COR-L47 (cell line): ENCODE measurements around the gene REV3L.
"Not testable (repeated sequence)": the region's sequence is repeated elsewhere in the genome, so short reads cannot be mapped to it uniquely, and the experiment has no call there.

Experiments
- DNase-seq: peaks from one replicate; lab custom pipeline; 2025; lab: John Stamatoyannopoulos, UW

The REV3L gene

DNA sequence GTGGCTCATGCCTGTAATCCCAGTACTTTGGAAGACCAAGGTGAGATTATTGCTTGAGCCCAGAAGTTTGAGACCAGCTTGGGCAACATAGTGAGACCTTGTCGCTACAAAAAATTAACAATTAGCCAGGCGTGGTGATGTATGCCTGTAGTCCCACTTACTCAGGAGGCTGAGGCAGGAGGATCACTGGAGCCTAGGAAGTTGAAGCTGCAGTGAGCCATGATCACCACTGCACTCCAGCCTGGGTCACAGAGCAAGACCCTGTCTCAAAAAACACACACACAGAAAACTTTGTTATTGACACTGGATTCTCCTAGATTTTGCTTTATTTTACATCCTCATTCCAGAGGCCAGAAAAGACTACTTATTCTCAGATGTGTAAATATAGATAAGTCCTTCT lies 9.5 kb upstream of the REV3L start:
- no peak for DNase-seq

GRCh38 chr6:111490067-111490466 lies 7.0 kb upstream of the REV3L start:
- DNase-seq, result no peak

DNA sequence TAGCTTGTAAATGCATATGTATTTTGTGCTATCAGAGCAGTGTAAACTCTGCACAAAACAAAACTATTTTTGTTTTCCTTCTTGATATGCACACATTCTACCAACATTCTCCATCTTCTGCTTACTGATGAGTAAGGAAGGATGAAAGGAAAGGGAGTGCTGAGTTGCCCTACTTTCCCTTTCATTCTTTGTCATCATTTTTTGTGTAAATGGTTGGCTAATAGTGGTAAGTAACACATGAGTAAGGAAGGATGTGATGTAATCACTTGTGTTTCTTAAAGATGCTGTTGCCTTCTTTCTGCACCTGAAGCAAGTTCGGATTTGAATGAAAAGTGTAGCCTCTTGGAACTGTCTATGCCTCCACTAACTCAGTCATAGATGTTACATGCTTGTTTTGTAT lies 4.6 kb upstream of the REV3L start:
- no peak for DNase-seq

GRCh38 chr6:111486921-111487320 lies 3.9 kb upstream of the REV3L start:
- no peak for DNase-seq

DNA sequence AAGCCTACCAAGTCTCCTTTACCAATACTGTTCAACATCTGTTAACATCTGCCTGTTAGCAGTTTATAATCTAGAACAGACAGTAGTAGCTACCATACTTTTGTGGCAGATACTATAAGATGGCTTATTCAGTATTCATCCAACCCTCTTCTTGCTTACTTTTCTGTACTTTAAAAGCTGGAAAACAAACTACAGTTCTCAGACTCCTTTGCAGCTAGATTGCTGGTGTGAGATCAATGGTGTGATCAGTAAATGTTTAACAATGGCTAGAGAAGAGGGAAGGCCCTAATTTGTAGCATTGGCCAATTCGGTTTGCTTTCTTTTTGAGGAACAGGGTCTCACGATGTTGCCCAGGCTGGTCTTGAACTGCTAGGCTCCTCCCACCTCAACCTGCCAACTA lies 3.5 kb upstream of the REV3L start:
- no peak for DNase-seq

DNA sequence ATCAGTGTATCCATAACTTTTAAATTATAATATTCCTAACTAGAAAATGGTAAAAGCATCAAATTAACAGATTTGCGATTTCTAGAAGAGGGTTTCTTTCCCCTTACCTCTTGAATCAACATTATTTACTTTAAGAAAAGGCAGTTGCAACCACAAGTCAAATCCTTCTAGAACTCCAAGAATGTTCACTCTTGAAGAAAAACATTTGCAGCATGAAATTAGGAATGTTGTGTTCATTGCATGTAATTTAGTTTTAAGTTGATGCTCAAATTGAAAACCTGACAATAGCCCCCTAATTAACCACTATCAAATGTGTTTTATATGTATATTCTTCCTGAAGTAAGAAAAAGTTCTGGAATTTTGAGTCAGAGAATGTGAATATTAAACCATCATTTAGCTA lies 2.3 kb upstream of the REV3L start:
- no peak for DNase-seq

DNA sequence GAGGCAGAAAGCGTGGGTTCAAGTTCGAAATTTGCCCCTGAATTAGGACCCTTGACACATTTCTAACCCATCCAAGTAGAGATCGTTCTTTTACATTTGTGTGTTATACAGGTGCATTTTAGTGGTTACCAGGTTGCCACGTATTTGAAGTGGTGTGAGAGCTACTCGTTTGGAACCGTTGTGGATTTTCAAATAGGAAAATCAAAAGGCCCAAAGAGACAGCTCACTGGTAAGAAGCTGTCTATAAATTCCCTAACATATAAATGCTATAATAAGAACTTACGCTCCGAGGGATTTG lies 1.6 kb upstream of the REV3L start:
- no peak for DNase-seq

GRCh38 chr6:111483736-111484632 lies 966 bp upstream of the REV3L start:
- DNase-seq, result peak; percentile 78

DNA sequence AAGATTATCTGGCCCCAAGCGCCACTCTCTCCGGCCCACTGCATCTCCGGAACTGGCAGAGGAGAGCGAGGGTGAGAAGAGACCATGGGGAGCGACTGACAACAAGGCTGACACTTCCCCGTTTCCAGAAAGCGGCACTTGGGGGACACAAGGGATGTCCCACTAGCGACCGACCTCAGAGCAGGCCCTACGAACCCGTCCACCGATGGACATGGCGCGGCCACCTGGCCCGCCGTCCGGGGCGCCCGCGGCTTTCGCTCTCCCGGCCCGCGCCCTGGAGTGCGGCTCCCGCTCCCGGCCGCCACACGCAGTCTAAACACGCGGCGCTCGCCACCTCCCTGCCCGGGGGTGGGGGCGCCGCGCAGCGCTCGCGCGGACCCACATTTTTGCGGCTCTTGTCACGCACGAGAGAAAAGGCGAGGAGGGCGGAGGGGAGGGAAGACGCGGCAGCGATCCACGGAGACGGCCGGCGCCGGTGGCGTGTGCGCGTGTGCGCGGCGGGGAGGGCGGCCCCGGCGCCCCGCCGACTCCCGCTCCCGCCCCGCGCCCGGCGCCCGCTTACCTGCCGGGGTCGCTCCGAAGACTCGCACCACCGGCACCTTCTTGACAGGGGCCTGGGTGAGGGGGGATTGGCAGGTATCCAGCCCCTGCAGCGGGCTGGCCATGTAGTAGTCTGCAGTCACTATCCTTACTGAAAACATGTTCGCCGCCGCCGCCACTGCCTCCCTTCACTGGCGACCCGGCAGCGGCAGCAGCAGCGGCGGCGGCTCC lies 645 bp downstream of the REV3L start:
- DNase-seq, result peak; percentile 40

GRCh38 chr6:111481836-111482187 lies 1.2 kb downstream of the REV3L start:
- no peak for DNase-seq

DNA sequence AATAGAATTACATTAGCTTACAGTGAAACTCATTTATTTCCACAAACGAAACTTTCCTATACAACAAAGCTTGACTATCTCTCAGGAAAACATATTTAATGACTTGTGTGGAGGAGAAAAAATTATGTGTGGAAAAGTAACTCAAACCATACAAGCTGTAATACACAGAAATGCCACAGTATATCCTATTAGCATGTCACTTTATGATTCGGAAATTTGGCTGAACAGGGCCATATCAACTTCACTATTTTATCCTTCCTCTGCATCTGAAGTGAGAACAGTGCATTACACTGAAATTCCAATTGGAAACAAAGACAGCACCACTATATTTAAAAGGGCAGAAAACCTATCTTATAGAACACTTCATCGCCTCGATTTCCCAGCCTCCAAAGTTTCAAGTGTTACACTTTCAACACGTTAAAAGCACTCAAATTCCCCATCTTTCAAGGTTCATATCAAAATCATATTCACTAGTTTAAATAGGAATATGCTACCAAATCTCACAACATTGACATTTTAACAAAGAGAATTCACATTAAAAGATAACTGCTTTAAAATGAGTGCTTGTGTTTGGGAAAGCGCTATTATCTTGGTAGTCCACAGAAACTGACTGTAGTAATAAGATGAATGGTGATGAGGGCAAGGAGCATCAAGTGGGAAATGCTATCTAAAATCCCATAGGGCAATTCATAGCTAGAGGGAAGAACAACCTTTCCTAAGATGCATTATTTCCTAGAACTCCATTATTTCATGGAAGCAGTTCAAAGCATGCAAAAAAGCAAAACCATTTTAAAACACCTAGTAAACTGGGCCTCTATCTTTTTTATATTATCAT lies 1.8 kb downstream of the REV3L start:
- no peak for DNase-seq

GRCh38 chr6:111478749-111479148 lies 4.3 kb downstream of the REV3L start:
- DNase-seq, result peak; percentile 37

DNA sequence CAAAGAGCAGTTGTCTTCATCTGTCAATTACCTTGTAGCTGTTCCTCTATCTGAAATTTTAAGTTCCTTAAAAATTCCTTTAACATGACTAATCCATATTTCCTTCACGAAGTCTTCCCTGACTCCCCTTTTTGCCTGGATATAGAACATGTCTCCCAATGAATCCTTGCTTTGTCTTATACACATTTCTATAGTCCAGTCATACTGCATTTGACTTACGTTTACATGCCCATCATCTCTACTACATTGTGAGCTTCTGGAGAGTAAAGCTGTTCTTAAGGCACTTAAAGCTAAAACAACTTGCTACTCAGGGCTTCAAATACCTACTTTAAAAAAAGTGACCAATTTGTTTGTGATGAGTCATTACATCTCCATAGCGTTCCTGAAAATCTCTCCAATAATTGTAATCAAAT lies 4.9 kb downstream of the REV3L start:
- DNase-seq, result no peak

DNA sequence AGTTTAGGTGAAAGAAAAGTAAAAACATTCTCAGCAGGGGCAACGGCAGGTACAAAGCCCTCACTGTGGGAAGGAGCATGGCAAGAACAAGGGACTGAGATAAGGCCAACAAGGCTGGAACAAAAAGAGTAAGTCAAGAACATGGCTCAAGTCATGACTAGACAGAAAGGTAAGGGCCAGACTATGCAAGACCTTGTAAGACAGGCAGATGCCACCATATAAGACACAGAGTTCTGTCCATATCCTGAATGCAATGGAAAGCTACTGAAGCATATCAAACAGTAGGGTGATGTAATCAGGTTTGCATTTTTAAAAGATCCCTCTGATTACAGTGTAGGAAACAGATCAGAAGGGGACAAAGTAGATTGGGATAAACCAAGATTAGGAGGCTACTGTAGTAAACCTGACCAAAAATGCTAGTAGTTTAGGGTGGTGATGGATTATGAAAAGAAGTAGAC lies 5.5 kb downstream of the REV3L start:
- no peak for DNase-seq

DNA sequence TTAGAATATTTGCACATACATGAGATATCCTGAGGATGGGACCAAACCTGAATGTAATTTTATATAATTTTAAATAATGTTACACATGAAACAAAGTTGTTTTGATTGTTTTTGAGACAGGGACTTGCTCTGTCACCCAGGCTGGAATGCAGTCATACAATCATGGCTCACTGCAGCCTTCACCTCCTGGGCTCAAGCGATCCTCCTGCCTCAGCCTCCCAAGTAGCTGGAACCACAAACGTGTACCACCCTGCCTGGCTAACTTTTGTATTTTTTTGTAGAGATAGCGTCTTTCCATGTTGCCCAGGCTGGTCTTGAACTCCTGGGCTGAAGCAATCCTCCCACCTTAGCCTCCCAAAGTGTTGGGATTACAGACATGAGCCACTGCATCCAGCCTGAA lies 7.0 kb downstream of the REV3L start:
- DNase-seq, result not testable (repeated sequence)

DNA sequence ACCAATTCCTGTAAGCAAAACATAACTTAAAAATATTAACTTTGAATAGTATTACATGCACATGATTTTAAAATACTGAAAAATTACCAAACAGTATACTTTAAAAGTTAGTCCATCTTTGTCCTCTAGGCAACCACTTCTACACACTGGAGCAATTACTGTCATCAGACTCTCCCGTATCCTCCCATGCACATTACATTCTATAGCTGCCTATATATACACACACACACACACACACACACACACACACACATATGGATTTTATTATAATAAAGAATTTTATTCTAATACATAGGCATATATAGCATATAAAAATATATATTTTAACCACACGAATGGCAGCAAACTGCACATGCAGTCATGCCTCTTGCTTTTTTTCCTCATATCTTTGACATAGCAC lies 8.2 kb downstream of the REV3L start:
- no peak for DNase-seq

GRCh38 chr6:111474106-111474505 lies 8.9 kb downstream of the REV3L start:
- DNase-seq, result no peak

GRCh38 chr6:111472933-111473435 lies 10.0 kb downstream of the REV3L start:
- no peak for DNase-seq

GRCh38 chr6:111471958-111472357 lies 11.1 kb downstream of the REV3L start:
- DNase-seq, result no peak

- DNase-seq, result no peak
Measured at GRCh38 chr6:111471533-111471932, 11.5 kb downstream of the REV3L start.

DNA sequence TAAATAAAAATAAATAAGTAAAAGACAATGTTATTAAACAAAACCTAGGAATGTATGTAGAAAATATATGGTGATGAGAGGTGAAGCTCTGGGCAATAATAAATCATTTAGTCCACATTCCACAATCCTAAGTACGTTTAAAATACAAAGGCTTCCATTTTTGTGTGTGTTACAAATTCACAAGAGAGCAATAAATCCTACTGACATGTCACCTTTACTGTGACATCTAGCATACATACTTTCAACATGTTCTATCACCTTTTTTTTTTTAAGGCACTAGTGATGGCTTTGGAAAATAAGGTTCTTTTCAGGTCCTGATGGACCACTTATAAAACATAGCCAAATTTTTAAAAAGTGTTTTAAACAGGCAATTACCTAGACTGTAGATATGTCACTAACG lies 12.0 kb downstream of the REV3L start:
- no peak for DNase-seq

- peak; percentile 26 for DNase-seq
Measured at GRCh38 chr6:111469543-111469942, 13.5 kb downstream of the REV3L start.
